GM12878 (cell line): Measurements from ENCODE around the gene LAMP5.

ENCODE experiments used
- CREM ChIP-seq: IDR thresholded peaks from 2 replicates; pipeline ENCODE4 v1.6.1; 2014; ENCODE audit warnings: antibody characterized with exemption, low read depth
- TF ChIP-seq, protein P1 (sequence below): IDR thresholded peaks from 2 replicates; pipeline ENCODE4 v1.6.1; 2011; ENCODE audit warnings: borderline replicate concordance, low read depth, mild to moderate bottlenecking, moderate library complexity, low read length; ENCODE audit not compliant: insufficient read depth, poor library complexity, severe bottlenecking

GRCh38 chr20:9490161-9490560 lies 24.2 kb upstream of the LAMP5 start:
- no peak for TF ChIP-seq CREM
- TF ChIP-seq, protein P1, sequence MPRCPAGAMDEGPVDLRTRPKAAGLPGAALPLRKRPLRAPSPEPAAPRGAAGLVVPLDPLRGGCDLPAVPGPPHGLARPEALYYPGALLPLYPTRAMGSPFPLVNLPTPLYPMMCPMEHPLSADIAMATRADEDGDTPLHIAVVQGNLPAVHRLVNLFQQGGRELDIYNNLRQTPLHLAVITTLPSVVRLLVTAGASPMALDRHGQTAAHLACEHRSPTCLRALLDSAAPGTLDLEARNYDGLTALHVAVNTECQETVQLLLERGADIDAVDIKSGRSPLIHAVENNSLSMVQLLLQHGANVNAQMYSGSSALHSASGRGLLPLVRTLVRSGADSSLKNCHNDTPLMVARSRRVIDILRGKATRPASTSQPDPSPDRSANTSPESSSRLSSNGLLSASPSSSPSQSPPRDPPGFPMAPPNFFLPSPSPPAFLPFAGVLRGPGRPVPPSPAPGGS = no peak
